GM19240 (cell line): ENCODE measurements around the gene COPG2.

ENCODE experiments used
- DNase-seq: peaks from one replicate; pipeline ENCODE4 v3.0.0; 2011; ENCODE audit warnings: low spot score; ENCODE audit not compliant: insufficient read length

COPG2 gene

DNA sequence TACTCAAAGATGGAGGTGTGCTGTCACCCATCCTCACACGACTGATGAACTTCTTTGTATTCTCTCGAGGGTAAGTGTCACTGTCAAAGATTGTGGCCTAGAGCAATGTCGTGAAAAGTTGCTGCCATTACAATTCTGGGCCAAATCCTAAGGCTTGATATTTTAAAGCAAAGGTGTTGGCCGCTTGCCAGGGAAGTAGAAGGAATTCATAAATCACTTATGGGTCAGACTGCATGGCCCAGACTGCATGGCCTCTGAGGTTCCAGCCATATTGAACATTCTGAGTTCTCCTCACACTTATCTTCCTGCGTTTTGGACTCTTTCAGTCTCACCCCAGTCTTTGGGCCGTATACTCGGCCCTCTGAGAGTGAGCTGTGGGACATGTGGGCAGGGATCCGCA, 168.1 kb downstream of the COPG2 start:
- no peak for DNase-seq

DNA sequence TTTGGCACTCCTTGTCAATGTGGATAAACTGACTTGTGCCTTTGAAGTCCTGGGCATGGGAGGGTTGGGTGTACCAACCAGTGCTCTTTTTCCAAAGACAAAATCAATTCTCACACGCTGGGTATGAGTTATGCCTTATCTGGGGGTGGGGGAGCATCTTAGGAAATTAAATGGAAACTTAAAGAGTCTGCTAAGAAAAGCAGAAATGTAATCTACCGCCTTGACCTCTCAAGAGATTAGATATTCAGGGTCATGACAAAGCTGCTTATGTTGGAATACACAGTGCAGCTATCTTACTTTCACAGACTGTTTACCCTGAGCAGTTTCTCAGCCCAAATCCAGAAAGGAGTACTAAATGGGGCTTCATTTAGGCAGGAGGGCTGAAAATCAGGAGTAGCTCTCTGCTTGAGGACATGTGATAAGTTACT, 174.1 kb downstream of the COPG2 start:
- DNase-seq: no peak

DNA sequence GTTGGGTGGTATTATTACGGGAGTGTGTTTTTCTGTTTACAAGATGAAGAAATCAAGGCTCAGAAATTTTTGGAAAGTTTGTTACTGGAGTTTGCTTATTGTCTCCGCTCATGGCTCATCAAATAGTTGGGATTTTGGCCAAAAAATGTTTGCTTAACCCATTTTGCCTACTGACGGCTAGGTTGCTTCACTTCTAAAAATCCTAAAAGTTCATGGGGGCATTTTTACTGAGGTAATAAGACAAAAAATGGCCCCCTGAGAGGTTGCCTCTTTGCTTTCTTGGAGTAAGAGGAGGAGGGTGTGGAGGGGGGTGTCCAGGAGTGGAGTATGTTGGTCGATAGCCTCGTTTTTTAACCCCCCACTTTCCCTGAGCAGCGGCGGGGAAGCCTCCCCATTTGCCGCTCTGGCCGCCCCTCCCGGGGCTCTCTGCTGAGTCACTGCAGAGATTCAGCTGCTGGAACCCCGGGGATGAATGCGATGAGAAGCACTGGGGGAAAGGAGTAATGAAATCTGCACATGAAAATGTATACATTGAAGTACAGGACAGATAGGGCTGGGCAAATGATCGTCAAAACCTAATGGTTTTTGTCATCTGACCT, 175.2 kb downstream of the COPG2 start:
- DNase-seq: no peak

DNA sequence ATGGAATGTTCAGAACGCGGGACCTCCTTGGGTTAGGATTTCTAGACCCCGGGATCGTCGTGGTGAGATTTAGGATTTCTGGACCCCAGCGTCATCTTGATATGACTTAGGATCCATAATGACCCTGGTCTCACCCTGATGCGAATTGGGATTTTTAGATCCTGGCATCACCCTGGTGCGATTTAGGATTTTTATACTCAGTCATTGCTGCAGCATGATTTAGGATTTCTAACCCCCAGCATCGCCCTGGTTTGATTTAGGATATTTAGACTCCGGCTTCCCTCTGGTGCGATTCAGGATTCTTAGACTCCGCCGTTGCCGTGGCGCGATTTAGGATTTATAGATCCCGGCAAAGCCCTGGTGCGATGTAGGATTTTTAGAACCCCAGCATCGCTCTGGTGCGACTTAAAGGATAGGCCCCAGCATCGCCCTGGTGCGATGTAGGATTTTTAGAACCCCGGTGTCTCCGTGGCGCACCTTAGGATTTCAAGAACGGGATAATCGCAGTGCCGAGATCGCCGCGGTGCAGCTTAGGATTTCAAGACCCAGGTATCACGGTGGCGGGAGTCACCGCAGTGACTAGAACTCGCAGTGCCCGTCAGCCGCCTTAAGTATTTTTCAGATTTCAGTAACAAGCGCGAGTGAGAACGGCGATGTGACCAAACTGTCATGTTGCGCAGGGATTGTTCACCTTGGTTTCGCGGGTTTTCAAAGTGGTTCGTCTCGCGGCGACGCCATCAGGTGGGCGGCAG, 175.8 kb downstream of the COPG2 start:
- DNase-seq: no peak

- no peak for DNase-seq
These were observed 176.6 kb downstream of the COPG2 start, which contains the start of gene MEST for GRCh38 chr7:130491841-130492522. MEST (plus strand) TSS chr7:130492085; CDS start chr7:130492314, 229 bp downstream.

GRCh38 chr7:130490888-130491804, 177.4 kb downstream of the COPG2 start:
- DNase-seq: no peak

DNA sequence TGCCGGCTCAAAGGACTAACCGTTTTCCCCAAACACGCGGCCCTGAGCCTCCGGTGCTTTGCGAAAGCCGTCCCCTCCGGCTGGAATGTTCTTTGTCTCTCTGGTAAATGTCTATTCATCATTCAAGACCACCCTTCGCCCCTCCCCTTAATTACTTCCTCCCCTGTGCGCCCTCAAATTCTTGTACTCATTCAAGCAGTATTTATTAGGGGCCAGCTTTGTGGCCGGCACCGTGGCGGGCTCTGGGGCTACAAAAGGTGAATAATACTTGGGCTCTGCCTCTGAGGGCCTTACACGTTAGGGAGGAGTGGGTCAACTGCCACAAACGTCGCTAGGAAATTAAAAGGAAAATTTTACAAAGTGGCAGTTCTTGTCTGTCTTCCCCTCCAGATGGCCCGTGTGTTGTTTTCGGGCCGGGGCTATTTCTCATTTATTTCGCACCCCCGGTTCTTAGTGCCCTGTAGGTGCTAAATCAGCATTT, 178.2 kb downstream of the COPG2 start:
- no peak for DNase-seq

GRCh38 chr7:130489140-130489983, 179.2 kb downstream of the COPG2 start:
- no peak for DNase-seq

GRCh38 chr7:130488392-130489139, 180.0 kb downstream of the COPG2 start:
- DNase-seq: no peak

DNA sequence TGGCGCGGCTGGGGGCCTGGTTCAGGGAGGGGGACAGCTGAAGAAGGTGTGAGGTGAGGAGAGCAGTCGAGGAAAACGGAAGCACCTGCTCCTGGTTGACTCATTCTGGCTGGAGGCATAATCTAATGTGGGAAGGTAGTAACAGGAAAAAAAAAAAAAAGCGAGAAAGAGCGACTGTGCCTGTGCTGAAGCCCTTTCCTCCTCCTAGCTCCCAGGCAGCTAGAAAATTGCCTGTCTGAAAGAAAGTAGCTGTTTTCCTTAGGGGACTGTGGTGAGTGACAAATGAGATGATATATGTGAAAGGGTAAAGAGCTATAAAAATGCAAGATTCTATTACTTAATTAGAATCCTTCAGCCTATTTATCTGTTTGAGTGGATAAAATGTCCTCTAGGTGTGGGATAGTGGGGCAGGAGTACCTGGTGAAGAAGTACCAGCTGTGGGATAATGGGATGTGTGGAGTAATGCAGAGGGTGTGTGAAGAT, 181.6 kb downstream of the COPG2 start:
- DNase-seq: no peak

DNA sequence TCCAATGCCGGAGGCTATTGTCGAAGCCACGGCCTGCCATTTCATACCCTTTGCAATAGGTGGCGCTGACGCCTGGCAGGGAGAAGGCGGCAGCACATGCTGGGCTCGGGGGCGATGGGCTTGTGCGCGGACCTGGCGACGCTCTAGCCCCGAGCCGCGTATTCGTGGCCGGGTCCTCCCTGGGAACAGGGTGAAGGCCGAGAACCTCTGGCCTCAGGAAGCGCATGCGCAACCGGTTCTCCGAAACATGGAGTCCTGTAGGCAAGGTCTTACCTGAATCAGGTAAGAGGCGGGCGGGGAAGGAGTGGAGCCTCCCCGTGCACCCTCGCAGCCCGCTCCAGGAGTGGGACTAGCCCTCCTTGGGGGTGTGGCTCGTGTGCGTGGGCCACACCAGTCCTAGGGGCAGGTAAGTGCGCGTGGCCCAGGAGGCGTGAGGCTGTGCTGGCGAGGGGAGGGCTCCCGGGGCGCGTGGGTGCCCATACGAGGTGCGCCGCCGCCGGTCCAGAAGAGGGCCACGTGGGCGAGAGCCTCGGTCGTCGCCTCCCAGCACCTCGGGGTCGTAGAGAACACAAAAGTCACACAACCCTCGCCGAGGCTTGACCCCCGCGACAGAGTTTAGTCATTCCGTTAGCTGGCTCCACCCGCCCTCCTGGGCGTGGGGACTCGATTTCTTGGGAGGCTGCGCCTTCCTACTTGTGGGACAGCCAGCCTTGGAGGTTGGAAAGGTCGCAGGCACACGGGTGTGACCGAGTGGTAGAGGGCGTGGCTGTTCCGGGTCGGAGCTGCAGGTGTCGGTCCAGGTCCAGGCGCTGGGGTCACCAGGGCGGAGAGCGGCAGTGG, 182.2 kb downstream of the COPG2 start:
- no peak for DNase-seq

DNA sequence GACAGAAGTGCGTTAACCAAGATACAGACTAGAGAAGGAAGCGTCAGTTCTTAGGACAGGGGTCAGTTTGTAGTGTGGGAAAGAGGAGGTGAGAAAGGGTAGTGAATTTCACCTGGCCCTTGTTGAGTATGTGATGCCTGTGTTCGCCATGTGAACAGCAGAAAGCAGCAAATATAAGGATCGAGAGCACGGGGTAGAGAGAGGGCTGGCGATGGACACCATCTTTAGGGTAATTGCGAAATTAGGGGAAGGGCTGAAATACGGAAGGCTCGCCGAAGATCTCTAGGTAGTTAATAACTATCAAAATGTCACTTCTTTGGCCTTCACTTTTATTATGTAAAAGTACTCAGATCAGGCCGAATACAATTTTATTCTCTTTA, 182.8 kb downstream of the COPG2 start:
- DNase-seq: no peak

DNA sequence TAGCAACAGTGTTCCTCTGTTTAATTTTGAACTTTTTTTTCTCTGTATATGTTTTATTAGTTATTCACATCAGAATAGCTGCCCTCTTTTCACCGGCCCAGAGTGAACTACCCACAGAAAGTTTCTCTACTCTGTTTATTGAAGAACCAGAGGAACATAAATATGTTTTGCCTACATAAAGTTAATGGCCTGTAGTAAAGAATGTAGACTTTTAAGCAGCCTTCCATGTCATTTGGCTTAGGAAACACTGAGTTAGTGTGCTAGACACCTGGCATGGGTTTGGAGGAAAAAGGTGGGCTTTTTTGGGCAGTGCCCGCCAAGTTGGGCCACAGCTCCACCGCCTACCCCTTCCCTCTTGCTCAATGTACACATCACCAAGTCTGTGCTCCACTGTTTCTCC, 185.5 kb downstream of the COPG2 start:
- no peak for DNase-seq

DNA sequence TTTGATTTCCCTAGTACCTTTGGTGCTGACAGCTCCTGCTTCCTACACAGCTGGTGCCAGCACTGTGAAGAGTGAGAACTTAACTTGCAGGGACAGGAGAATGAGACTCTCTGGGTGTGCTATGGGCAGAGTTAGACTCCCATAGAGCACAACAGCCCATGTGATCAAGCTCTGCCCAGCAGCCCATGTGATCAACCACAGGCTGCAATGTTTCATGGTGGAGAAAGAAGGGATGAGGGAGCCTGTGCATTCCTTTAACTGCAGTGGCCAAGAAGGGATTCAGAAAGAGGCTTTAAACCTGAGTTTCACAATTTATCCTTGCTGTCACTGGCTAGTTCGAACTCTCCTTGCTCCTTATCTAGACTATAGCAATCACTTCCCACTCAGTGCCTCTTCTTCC, 186.7 kb downstream of the COPG2 start:
- DNase-seq: no peak

DNA sequence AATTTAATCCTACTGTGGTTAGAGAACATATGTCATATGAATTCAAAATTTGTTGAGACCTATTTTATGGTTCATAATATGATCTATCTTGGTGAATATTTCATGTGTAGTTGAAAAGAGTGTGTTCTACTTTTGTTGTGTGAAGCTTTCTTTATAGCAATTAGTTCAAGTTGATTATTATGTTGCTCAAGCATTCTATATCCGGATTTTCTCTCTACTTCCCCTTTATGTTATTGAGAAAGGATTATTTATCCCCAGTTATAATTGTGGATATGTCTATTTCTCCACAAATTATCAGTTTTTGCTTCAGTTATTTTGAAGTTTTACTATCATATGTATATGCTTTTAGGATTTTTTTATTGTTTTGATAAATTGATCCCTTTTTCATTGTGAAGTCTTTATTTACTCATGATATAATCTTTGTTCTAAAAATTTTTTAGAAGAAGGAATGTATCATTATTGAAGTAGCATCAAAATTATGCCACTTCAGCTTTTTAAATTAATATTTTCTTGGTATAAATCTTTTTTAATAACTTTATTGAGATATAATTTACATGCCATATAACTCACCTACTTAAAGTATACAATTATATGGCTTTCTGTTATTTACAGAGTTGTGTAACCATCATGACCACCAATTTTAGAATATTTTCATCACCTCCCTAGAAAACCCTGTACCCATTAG, 188.7 kb downstream of the COPG2 start:
- DNase-seq: no peak

- DNase-seq: no peak
These were observed 189.6 kb downstream of the COPG2 start for GRCh38 chr7:130478991-130479390.

GRCh38 chr7:130476297-130477150, 192.0 kb downstream of the COPG2 start:
- no peak for DNase-seq
